Skin of body (tissue), 2 donors: ENCODE results near the gene MTUS2. TPM values are rescaled to one million over a fixed set of nuclear protein-coding genes. Genes with fewer than 3 reads are reported as not detected.
"Not testable (repeated sequence)": the region's sequence is repeated elsewhere in the genome, so short reads cannot be mapped to it uniquely, and the experiment has no call there.

Source experiments
- DNase-seq: peaks from one replicate; lab custom pipeline; 2025; lab: John Stamatoyannopoulos, UW
- total RNA-seq: library from RNA; depleted of rRNA; stranded (reverse); fragments of >200 nt; gene quantifications from one replicate; pipeline ENCODE4 v1.2.3, GENCODE V29; 2014

Gene MTUS2
- total RNA-seq, 1 donor from 2014 or later = 1.2 TPM

DNA sequence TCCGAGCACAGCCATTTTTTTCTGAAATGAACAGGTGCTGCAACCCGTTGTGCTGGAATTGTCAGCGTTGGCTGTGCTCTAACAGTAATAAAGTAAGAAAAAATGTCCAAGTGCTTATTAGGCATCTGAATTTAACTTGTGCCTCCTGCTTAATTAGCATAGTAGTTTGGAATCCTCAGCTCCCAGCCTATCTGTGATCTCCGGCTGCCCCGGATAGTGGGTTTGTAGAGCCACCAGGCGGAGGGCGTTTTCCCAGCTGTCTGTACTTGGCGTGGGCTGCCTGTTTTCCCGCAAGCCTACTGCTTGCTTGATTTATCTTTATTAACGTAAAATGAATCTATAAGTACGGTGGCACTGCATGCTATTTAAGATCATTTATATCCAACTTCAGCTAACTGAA is 137.9 kb downstream of the MTUS2 start:
- no peak for DNase-seq

DNA sequence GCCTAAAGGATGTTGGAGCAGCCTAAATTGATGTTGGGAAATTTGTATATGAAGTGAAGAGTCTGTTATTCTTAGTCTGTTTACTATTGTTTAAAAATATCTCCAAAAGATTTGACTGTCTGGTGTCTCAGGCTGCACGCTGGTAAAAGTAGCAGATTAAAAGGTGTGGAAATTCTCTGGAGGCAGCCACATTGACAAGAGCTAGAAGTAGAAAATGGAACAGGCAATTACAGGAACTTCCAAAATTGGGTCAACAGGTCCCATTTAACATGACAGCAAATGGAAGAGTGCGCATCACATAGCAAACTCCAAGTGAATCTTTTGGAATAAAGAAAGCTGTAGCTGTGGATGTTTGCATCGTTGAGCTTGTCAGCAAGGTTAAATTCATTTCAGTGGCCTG is 138.3 kb downstream of the MTUS2 start:
- DNase-seq = no peak

DNA sequence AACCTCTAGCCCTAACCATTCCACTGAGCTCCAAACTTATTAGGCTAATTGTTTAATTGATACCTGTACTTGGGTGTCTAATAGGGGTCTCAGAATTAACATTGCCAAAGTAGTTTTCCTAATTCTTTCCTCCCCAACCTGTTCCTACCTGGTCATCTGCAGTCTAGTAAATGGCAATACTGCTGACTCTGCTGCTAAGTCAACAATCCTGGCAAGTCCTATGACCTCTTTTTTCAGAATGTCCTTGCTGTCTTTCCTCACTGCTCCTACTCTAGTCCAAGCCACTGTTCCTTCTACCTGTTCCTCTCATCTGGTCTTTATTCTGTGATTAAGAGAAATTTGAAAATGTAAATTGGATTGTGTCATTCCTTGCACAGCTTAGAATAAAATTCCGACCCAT is 143.9 kb downstream of the MTUS2 start:
- no peak for DNase-seq

DNA sequence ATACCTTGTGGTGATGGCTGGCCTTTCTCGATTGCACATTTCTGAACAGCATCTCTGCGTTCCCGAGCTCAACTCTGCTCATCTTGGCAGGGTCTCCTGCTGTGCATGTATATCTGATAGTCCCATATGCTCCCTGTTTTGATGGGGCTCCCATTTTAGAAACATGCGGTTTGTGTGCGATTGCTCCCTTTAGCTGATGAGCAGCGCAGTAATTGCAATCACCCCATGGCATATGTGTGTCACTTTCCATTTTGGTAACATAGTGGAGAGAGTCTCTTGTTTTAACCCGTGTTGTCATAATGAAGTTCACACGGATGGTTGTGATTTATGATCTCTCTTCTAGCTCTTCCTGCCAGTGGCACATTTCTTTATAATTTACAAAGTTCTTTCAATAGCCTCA is 144.7 kb downstream of the MTUS2 start:
- no peak for DNase-seq

DNA sequence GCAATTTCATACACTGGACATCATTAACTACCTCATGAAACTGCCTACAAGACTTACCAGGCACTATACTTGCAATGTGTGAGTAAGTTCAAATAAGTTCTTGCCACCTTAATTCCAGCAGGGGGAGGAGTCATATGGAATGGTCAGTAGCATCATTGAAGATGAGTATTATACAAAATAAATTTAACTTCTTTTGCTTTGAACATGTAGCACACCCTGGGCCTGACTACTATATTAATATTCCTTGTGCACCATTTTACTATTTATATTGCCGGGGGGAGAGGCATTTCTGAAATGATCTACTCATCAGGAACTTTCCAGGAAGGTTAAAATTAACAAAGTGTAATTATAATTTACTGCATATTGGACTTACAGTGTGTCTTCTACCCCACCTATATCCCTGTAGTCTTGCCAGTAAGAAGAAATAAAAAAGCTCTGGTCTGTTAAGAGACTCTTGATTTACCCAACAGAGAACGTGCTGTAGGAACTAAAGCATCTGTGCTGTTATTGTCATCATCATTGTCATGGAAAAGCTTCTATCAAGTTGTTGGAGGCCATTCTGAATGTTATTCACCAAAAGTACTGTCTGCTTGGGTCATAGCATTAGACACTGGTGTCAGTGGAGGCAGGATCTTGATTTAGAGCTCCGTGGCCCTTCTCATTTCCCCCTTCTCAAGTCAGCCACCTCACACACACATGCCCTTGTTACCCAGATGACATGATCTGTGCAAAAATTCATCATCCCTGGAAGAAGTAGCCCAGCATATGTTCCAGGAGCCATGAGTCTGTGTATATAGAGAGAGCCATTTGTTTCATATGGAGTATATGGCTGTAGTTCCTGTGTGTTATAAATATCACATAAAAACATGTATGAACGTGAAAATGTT is 147.1 kb downstream of the MTUS2 start:
- DNase-seq = no peak

DNA sequence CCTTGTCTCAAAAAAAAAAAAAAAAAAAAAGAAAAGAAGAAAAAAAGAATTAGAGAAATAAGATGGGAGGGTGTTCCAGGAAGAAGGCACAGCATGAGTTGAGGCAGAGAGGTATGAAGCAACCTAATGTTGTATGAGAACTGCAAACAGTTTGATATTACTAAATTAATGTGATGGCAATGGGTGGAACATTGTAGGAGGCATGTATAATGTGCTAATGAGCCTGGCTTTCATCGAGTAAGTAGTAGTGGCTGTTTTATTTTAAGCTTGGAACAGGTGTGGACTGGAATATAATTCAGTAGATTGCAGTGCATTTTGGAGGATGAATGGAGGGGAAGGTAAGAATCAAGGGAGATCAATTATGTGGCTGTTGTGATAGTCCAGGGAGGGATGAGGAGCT is 156.1 kb downstream of the MTUS2 start:
- DNase-seq = no peak

DNA sequence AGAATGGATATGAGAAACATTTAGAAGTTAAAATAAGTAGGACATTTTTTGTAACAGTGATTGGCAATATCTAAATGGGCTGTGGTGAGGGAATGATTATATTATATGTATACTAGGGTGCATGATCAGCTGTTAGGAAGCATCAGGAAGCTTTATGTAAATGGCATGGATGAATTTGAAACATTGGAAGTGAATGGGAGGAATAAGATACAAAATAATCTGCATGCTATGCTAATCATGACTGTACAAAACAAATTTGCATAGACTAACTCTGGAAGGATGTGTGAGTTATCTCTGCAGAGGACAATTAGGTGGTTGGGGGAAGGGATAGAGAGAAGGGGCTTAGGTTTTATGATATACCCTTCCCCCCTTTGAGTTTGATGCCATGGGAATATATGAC is 156.5 kb downstream of the MTUS2 start:
- no peak for DNase-seq

DNA sequence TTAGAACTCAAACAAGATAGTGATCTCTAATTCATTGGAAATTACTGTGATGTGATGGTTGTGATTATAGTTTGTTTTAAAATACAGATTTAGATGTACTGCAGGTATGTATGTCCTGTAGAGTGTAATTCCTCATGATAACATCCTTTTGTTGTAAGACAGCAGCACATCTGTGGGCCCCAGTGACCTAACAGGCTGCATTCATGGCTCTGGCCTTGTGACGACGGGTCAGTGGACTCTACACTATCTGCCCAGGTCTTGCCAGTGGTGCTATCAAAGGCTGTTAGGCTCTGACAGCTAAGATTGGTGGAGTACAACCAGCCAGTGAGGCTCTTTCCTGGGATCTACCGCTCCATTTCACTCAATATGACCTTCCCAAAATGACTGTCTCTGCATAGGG is 158.4 kb downstream of the MTUS2 start:
- DNase-seq = no peak

DNA sequence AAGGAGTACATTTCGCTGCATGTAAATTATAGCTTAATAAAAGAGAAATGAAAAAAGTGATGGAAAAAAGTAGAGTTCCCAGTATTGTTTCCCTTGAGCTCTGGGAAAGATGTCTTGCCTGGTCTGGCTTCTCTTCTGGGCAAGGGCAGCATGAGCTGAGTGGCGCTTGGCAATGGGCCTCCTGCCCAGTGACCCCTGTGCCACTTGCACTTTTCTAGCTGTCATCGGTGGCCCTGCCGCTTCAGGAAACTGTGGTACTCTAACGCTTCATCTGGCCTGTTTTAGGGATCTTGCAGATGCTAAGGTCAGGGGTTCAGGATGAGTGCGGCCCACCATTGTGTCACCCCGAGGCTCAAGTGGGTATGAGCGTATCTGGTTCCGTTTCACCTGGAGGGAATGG is 161.4 kb downstream of the MTUS2 start:
- no peak for DNase-seq

DNA sequence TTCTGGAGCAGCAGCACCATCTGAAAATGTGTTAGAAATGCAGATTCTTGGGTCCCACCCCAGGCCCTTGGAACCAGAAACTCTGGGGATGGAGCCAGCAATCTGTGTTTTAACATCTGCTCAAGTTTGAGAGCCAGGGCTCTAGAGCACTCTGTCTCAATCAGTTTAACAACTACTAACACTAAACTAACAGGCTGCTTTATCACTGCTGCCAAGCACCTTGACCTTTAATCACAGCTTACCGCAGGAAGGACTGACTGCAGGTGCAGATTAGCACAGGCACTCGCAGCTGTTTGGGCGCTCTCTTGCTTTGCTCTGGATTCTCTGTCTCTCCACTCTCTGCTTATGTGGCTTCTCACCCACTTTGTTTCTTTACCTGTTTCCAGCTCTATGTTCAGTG is 163.5 kb downstream of the MTUS2 start:
- DNase-seq = no peak

DNA sequence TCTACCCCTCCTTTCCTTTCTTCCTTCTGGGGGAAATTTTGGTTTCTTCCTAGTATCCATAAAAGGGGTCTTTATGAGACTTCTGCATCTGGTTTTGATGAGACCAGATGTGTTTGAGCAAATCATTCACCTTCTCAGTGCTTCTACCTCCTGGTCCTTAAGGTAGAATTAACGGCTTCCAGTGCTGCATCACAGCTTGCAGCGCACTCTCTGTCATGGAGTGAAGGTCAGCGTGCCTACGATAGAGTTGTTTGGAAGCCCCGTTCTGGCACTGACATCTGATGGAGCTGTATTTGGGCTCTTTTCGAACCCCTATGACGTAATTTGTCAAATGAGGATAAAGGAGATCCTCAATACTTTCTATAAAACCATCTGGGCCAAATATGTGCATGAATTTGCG is 164.2 kb downstream of the MTUS2 start:
- DNase-seq = no peak

DNA sequence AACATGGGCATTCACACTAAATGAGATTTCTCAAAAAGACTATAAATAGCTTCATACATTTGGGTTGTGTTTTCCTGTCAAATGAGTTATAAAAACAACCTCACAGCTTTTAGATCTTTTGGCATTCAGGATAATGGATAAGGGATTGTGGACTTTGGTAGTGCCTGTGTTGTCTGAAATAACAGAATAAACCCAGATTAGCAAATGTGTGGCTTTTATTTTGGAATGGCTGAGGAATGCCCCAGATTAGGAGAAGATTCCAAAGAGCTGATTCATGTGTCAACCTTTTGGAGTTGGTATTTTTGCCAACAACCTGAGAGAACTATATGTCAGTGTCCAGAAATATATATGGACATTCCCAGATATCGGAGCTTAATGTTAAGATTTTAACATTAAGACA is 164.7 kb downstream of the MTUS2 start:
- DNase-seq = no peak

DNA sequence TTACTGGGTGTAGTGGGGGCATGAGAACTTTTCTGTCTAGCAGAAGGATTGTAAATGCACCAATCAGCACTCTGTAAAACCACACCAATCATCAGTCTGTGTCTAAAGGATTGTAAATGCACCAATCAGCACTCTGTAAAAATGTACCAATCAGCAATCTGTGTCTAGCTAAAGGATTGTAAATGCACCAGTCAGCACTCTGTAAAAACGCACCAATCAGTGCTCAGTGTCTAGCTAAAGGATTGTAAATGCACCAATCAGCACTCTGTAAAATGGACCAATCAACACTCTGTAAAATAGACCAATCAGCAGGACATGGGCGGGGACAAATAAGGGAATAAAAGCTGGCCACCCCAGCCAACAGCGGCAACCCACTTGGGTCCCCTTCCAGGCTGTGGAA is 170.2 kb downstream of the MTUS2 start:
- not testable (repeated sequence) for DNase-seq

DNA sequence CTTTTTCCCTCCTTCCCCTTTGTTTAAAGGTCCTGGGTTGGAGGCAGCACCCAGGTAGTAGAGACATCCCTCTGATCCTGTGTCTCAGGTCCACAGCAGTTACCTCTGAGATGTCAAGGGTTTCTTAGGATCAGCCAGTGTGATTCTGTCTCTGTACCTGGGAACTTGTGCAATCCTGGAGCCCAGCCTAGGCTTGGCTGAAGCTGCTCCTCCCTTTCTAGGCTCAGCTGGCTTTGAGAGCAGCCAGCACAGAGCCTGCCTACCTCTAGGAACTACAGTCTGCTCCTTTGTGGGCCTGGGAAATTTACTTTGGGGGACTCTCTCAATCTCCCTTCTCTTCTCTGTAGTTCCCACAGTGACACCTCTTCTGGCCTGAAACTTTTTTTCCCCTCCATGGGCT is 171.6 kb downstream of the MTUS2 start:
- DNase-seq = no peak

DNA sequence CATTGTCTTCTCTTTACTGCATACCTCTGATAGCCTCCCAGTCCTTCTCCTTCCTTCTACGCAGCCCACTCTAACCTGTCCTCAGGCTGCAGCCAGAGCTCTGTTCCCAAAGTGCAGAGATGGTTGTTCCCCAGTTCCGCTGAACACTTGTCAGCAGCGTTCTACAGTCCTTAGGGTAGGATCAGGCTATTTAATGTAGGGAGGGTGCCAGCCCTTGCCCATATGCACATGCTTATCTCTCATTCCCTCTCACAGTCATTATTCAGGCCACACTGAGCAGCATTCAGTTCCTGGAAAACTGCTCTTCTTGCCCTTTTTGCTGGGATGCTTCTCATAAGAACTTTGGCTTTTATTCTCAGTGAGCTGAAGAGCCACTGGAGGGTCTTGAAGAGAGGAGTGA is 180.7 kb downstream of the MTUS2 start:
- no peak for DNase-seq

DNA sequence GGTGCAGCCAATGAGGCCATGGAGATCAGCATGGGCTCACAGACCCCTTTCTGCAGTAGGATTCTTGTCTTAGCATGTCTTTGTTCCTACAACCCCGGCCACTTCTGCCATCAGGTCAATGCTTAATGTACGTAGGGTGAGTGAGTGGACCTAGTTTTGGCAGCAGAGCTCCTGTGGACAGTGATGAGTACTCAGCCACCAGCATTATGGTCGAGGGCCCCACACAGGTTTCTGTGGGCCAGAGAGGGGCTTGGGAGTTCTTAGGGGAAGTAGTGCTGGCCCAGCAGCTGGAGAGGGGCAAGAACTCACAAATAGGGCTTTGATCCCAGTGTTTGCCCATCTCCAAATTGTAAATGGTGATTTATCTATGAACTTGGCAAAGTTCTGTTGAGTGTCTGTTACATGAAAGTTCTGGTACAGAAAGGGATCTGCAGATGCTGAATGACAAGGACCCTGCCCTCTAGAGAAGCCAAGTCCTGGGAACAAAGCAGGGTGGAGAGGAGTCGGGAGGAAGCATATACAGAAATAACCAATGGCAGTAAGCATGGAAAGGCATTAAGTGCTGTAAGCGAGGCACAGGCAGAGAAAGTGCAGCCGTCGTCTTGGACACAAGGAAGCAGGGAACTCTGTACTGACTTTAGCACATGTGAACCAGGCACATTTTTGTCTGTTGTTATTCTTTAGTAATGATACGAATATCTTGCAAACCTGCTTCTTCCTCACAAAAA is 185.1 kb downstream of the MTUS2 start:
- no peak for DNase-seq

DNA sequence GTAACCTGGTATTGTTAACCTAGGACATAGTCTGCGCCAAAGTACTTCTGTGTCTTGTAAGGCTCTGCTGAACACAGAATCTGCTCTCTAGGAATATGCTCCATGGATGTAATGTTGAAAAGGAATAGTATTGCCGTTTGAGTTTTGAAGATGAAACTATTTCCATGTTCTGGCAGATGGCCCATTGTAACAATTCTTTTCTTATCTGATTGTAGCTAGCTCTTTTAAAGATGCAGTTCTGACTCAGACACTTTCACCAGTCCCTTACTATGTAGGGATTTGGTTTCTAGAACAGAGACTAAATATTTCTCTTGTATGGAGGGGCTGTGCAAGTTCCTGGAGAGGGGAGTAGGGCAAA is 185.6 kb downstream of the MTUS2 start:
- no peak for DNase-seq

DNA sequence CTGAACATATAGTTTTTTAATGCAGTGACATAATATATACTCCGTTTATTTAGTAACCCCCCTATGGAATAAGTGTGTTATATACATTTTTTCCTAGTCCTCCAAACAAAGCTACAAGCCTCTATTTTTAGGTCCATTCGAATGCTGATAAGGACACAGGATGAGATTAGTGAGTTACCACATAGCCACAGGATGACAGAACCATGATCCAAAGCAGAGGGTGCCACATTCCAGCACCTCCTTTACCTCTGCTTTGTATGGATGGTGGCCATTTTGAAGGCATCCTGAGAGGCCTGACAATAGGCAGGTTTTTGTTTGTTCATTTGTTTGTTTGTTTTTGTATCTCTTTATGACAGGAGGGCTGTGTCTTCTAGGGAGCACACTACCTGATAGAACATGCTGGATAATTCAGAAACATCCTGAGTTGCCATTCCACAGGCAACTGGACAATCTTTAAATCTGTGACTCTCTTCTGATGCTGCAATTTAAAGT is 186.3 kb downstream of the MTUS2 start:
- no peak for DNase-seq

DNA sequence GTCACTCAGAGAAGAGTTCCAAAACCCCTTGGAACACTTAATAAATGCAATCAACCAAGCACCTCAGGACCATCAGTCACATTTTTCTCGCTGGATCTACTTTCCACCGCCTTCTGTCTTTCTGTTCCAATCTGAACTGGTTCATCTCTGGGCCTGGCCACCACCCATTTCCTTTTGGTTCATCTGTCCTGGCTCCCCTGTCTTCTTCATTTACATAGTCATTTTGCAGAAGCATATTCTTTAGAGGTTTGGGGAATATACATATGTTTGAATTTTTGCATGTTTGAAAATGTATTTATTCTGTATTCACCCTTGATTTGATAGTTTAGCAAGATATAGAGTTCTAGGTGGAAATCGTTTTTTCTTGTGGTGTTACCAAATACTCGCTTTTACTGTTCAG is 188.2 kb downstream of the MTUS2 start:
- no peak for DNase-seq

DNA sequence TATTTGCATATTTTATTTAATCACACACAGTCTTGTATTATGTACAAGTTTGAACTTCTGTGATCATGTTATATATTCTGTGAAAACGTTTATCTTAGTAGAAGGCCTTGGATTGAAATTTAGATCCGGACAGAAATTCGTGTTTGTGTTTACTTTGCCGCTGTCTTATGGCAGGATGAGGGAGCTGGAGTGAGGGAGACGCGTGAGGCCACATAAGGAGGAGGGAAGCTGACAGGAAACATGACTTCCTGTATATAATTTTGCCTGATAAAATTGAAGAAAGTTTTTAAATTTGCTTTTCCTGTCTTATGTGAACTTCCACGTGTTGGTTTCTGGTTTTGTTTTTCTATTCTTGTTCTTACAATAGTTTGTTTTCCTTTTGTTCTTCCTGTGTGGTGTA is 200.2 kb downstream of the MTUS2 start:
- no peak for DNase-seq

DNA sequence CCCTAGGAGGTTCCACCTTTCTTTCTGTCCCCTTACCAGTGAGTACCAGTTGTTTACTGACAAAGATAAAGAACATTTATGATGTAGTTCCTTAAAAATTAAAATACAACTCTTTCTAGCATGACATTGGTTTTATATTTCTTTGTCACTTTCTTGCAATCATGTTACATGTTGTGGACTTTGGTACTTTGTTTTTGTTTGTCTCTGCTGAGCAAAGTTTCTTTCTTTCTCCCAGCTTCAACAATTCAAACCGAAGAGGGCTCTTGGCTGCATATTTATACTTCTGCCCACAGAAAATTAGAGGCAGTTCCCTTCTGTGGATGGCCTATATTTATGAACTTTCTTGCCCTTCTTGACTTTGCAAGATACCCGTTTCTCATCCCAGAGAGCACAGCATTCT is 201.2 kb downstream of the MTUS2 start:
- DNase-seq = no peak

DNA sequence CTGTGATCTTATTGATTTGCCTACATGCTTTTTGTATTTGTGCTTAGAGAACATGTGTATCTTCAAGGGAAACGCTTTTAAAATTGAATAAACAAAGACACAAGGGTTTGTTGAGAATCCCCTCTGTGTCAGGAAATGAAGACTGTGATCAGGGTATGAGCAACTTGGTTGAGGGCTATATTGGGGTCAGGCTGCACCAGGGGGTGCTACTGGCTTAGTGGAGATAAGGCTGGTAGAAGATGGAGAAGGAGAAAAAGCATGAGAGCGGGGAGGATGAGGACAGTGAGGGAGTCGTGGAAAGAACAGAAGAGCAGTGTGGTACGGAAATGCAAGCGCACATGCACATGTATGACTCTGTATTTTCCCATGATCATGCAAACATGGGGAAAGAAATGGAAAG is 201.6 kb downstream of the MTUS2 start:
- no peak for DNase-seq

DNA sequence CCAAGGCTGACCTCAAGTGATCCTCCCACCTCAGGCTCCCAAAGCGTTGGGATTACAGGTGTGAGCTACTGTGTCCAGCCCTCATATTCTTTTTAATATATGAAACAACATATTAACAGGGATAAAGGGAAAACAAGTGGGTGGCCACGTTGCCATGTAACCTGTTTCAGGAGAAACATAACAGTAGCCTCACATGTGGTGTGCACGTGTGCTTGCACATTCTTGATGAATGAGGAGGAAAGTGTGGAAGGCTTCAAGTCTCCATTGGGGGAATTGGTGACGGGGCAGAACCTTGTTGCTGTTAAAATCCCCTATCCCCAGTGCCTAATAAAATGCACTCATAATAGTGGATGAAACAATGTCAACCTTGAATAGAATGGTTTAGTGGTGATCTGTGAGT is 202.3 kb downstream of the MTUS2 start:
- DNase-seq = no peak
